Thyroid gland (tissue), 4 donors: ENCODE measurements around the gene IFT122. TPM values are rescaled to one million over a fixed set of nuclear protein-coding genes. Genes with fewer than 3 reads are reported as not detected.

Source experiments
- DNase-seq, 2 donors: peaks; one replicate each; pipeline ENCODE4 v3.0.0-alpha.2; 2019
- H3K27ac ChIP-seq, 3 donors: fragments of 200-600 bp; sonication (generic); 1 replicate in 2 of 3; 2 replicates in 1 of 3; pipeline ENCODE4 v1.5.1; 2016 to 2019; ENCODE audit warnings: mild to moderate bottlenecking in 1 of 3, moderate library complexity in 1 of 3
- H3K27me3 ChIP-seq: fragments of 200-600 bp; sonication (generic); one replicate; pipeline ENCODE4 v1.5.1; 2019
- H3K36me3 ChIP-seq, 2 donors: fragments of 200-600 bp; sonication (generic); one replicate each; pipeline ENCODE4 v1.5.1; 2016 to 2019
- H3K4me1 ChIP-seq, 2 donors: fragments of 200-600 bp; sonication (generic); one replicate each; pipeline ENCODE4 v1.5.1; 2017 to 2019
- H3K4me3 ChIP-seq, 3 donors: fragments of 200-600 bp; sonication (generic); replicated peaks in 1 of 3; 1 replicate in 2 of 3; 2 replicates in 1 of 3; pipeline ENCODE4 v1.5.1; 2016; ENCODE audit warnings: mild to moderate bottlenecking in 1 of 3
- H3K9me3 ChIP-seq: fragments of 200-600 bp; sonication (generic); one replicate; pipeline ENCODE4 v1.5.1; 2017
- CTCF ChIP-seq, 6 experiments: fragments of 200-600 bp in 3 of 6; fragments of 450-650 bp in 3 of 6; sonication (generic) in 3 of 6; IDR thresholded peaks; one replicate each; pipeline ENCODE4 v1.5.1; 2016 to 2019; ENCODE audit warnings: antibody characterized with exemption in 6 of 6, mild to moderate bottlenecking in 2 of 6, inconsistent platforms in 1 of 6, moderate library complexity in 1 of 6
- POLR2A ChIP-seq, 2 donors: fragments of 450-650 bp; IDR thresholded peaks; one replicate each; pipeline ENCODE4 v1.6.1; 2017; ENCODE audit warnings: antibody characterized with exemption in 2 of 2, mild to moderate bottlenecking in 2 of 2, moderate library complexity in 1 of 2
- WGBS, 2 donors: methylation state at CpG; one replicate each; pipeline ENCODE4 v1.1.5; 2017; 5-methylcytosine and 5-hydroxymethylcytosine counted together
- intact Hi-C: fragments of 100-400 bp; cut with DNase I; formaldehyde crosslinking; loops from one replicate; pipeline ENCODE4 v1.15.1; 2023
- total RNA-seq, 4 donors: library from RNA; depleted of rRNA; stranded (reverse); fragments of >200 nt; gene quantifications; one replicate each; pipeline ENCODE4 v1.2.3, GENCODE V29; 2016

The IFT122 gene
- total RNA-seq, 4 donors from 2014 or later: 40.7 to 67.9 (median 46.7) TPM

- intact Hi-C loops: no loop called here
- Histone ChIP-seq H3K36me3 (no peaks in the 10 kb centered on the region), H3K27ac (no peak overlapping the region), H3K4me3 (no peak overlapping the region), H3K4me1 (peaks cover 21 to 27% of the 10 kb centered on the region in 2 donors), H3K9me3 (no peaks in the 10 kb centered on the region), H3K27me3 (no peaks in the 10 kb centered on the region)
- DNase-seq: no peak
- no peak for TF ChIP-seq CTCF (IDR thresholded peaks at IDR 0.05)
- TF ChIP-seq POLR2A (IDR thresholded peaks at IDR 0.05): no peak
- WGBS, 2 donors: 67 to 71% methylated on average over 1 of the region's 1 CpG
Observed at GRCh38 chr3:129446926-129447325, 6.9 kb downstream of the IFT122 start.

GRCh38 chr3:129448186-129448895 lies 8.3 kb downstream of the IFT122 start:
- no peak for DNase-seq
- peaks cover 11 to 13% of the 10 kb centered on the region in 2 donors for H3K4me1 ChIP-seq
- no peak overlapping the region for H3K27ac ChIP-seq
- H3K4me3 ChIP-seq: no peak overlapping the region
- H3K27me3 ChIP-seq: no peaks in the 10 kb centered on the region
- H3K9me3 ChIP-seq: no peaks in the 10 kb centered on the region
- no peaks in the 10 kb centered on the region for H3K36me3 ChIP-seq
- 93% methylated on average over 18 of the region's 18 CpGs for WGBS, 2 donors
- TF ChIP-seq POLR2A (IDR thresholded peaks at IDR 0.05) (no peak), CTCF (IDR thresholded peaks at IDR 0.05) (no peak)
- intact Hi-C loops: no loop called here

- intact Hi-C loops: no loop called here
- H3K9me3 ChIP-seq: no peaks in the 10 kb centered on the region
- peak overlapping the region in 1 of 3 donors; percentile 34 for H3K27ac ChIP-seq
- WGBS, 2 donors: 63 to 66% methylated on average over 5 of the region's 5 CpGs
- H3K36me3 ChIP-seq: no peaks in the 10 kb centered on the region
- H3K4me3 ChIP-seq: no peak overlapping the region
- peaks cover 11% of the 10 kb centered on the region in 2 donors for H3K4me1 ChIP-seq
- no peak for DNase-seq
- TF ChIP-seq CTCF (IDR thresholded peaks at IDR 0.05): no peak
- no peak for TF ChIP-seq POLR2A (IDR thresholded peaks at IDR 0.05)
- no peaks in the 10 kb centered on the region for H3K27me3 ChIP-seq
Observed at GRCh38 chr3:129449279-129450115, 9.5 kb downstream of the IFT122 start.

GRCh38 chr3:129453732-129454131 lies 13.7 kb downstream of the IFT122 start:
- intact Hi-C loops: no loop called here
- no peaks in the 10 kb centered on the region for H3K9me3 ChIP-seq
- H3K4me1 ChIP-seq: peaks cover 11% of the 10 kb centered on the region in 2 donors
- TF ChIP-seq POLR2A (IDR thresholded peaks at IDR 0.05) (no peak), CTCF (IDR thresholded peaks at IDR 0.05) (no peak)
- no peak for DNase-seq
- peak overlapping the region in 1 of 3 donors; percentile 11 for H3K27ac ChIP-seq
- 83 to 89% methylated on average over 1 of the region's 1 CpG for WGBS, 2 donors
- H3K36me3 ChIP-seq: peaks cover 0 to 9% of the 10 kb centered on the region in 2 donors
- no peaks in the 10 kb centered on the region for H3K27me3 ChIP-seq
- no peak overlapping the region for H3K4me3 ChIP-seq

- peaks cover 4 to 14% of the 10 kb centered on the region in 2 donors for H3K36me3 ChIP-seq
- no peaks in the 10 kb centered on the region for H3K27me3 ChIP-seq
- no peaks in the 10 kb centered on the region for H3K9me3 ChIP-seq
- no peak overlapping the region for H3K4me3 ChIP-seq
- intact Hi-C loops: no loop called here
- 98% methylated on average over 3 of the region's 3 CpGs for WGBS, 2 donors
- no peak for TF ChIP-seq POLR2A (IDR thresholded peaks at IDR 0.05)
- no peak for TF ChIP-seq CTCF (IDR thresholded peaks at IDR 0.05)
- no peak overlapping the region for H3K27ac ChIP-seq
- DNase-seq: no peak
- no peaks in the 10 kb centered on the region for H3K4me1 ChIP-seq
Observed at GRCh38 chr3:129460155-129460554, 20.1 kb downstream of the IFT122 start.
